Activated naive CD8-positive, alpha-beta T cell treated with anti-CD3 and anti-CD28 coated beads, Interleukin-2, amount 50 U/mL, for 24 hours (primary cell): ENCODE data around the gene IGDCC3.

ENCODE experiments used
- ATAC-seq: fragments of 150-1000 bp; cut with Tn5 transposase; one replicate; pipeline ENCODE4 v1.10.0; 2021
- DNase-seq: peaks from one replicate; pipeline ENCODE4 v3.0.0; 2021
- H3K27ac Mint-ChIP-seq: one replicate; pipeline ENCODE4 v1.8.0; 2021; ENCODE audit warnings: mild to moderate bottlenecking, mixed read lengths
- H3K27me3 Mint-ChIP-seq: one replicate; pipeline ENCODE4 v1.8.0; 2021; ENCODE audit warnings: mixed read lengths
- H3K36me3 Mint-ChIP-seq: one replicate; pipeline ENCODE4 v1.8.0; 2021; ENCODE audit warnings: low read depth, mixed read lengths
- H3K4me1 Mint-ChIP-seq: one replicate; pipeline ENCODE4 v1.8.0; 2021; ENCODE audit warnings: mixed read lengths
- H3K4me3 Mint-ChIP-seq: one replicate; pipeline ENCODE4 v1.8.0; 2021; ENCODE audit warnings: mild to moderate bottlenecking, moderate library complexity, mixed read lengths
- H3K9me3 Mint-ChIP-seq: one replicate; pipeline ENCODE4 v1.8.0; 2021; ENCODE audit warnings: mixed read lengths

IGDCC3 gene

GRCh38 chr15:65377976-65378366, at the start of gene IGDCC3:
IGDCC3 (minus strand) TSS chr15:65378002; CDS start chr15:65377788, 214 bp downstream.
- ATAC-seq (no peak), DNase-seq (no peak)
- Mint-ChIP-seq H3K27ac (no peak within 1 kb of the TSS), H3K36me3 (no peaks in the 10 kb centered on the region), H3K4me1 (peaks cover 10% of the 10 kb centered on the region), H3K4me3 (peak within 1 kb of the TSS; percentile 51), H3K9me3 (no peaks in the 10 kb centered on the region), H3K27me3 (peaks cover 61% of the 10 kb centered on the region)

- H3K27me3 Mint-ChIP-seq = peaks cover 38% of the 10 kb centered on the region
- ATAC-seq (no peak), DNase-seq (no peak)
- H3K36me3 Mint-ChIP-seq = no peaks in the 10 kb centered on the region
- no peak overlapping the region for H3K4me3 Mint-ChIP-seq
- H3K4me1 Mint-ChIP-seq = peaks cover 15% of the 10 kb centered on the region
- H3K27ac Mint-ChIP-seq = no peak overlapping the region
- H3K9me3 Mint-ChIP-seq = no peaks in the 10 kb centered on the region
Measured at GRCh38 chr15:65426216-65426853, 48.5 kb upstream of the IGDCC3 start.

- Mint-ChIP-seq H3K27ac (no peak overlapping the region), H3K4me3 (no peak overlapping the region)
- ATAC-seq = no peak
Measured at GRCh38 chr15:65424683-65425082, 46.9 kb upstream of the IGDCC3 start.

GRCh38 chr15:65423976-65424679, 46.3 kb upstream of the IGDCC3 start:
- DNase-seq (no peak), ATAC-seq (no peak)
- H3K27ac Mint-ChIP-seq = no peak overlapping the region
- H3K4me3 Mint-ChIP-seq = peak overlapping the region; percentile 10
- H3K36me3 Mint-ChIP-seq = no peaks in the 10 kb centered on the region
- H3K27me3 Mint-ChIP-seq = peaks cover 59% of the 10 kb centered on the region
- peaks cover 15% of the 10 kb centered on the region for H3K4me1 Mint-ChIP-seq
- H3K9me3 Mint-ChIP-seq = no peaks in the 10 kb centered on the region

More at GRCh38 chr15:65424683-65425082, 46.9 kb upstream of the IGDCC3 start:
- no peaks in the 10 kb centered on the region for H3K36me3 Mint-ChIP-seq
- no peak for DNase-seq
- peaks cover 53% of the 10 kb centered on the region for H3K27me3 Mint-ChIP-seq
- H3K4me1 Mint-ChIP-seq = peaks cover 15% of the 10 kb centered on the region
- H3K9me3 Mint-ChIP-seq = no peaks in the 10 kb centered on the region

DNA sequence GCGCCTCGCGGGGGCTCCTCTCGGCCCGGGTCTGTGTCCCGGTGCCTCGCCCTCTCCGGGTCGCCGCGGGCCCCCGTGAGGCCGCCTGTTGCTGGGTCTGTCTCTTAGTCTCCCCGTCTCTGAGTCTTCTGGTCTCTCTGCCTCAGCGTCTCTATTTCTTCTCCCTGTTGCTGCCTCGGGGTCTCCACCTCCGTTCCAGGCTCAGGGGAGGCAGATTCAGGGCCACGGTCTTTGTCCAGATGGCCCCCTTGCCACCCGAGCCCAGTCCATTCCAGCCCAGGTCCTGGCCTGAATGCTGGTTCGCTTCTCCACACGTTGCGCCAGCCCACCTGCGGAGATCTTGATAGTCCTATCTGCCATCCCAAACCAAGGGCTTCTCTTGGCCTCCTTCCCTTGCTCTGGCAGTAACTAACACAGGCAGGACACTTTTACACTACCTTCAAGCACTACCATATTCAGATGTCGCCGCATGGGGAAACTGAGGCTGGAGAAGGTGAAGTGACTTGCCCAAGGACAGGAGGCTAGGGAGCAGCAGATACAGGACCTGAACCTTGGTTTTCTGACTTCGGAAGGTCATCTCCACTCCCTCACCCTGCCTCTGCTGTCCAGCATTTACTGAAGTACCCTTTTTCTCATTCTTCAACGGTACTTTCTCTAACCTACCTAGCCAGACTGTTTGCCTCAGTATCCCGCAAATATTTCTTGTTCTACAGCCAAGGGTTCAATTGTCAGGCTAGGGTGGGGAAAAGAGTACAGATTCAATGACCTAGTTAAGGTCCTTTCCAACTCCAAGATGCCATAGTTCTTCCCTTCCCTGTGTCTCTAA, 45.6 kb upstream of the IGDCC3 start:
- peak; percentile 30 for ATAC-seq
- Mint-ChIP-seq H3K4me1 (peaks cover 15% of the 10 kb centered on the region), H3K27ac (no peak overlapping the region)

GRCh38 chr15:65421360-65422215, 43.8 kb upstream of the IGDCC3 start:
- peak; percentile 15 for DNase-seq
- Mint-ChIP-seq H3K27me3 (peaks cover 74% of the 10 kb centered on the region), H3K4me3 (peak overlapping the region; percentile 79), H3K4me1 (peaks cover 15% of the 10 kb centered on the region), H3K9me3 (no peaks in the 10 kb centered on the region), H3K36me3 (no peaks in the 10 kb centered on the region), H3K27ac (no peak overlapping the region)
- ATAC-seq = peak; percentile 17

More for the DNA sequence above, 45.6 kb upstream of the IGDCC3 start:
- peaks cover 66% of the 10 kb centered on the region for H3K27me3 Mint-ChIP-seq
- DNase-seq = no peak
- peak overlapping the region; percentile 58 for H3K4me3 Mint-ChIP-seq
- H3K9me3 Mint-ChIP-seq = no peaks in the 10 kb centered on the region
- no peaks in the 10 kb centered on the region for H3K36me3 Mint-ChIP-seq

- H3K9me3 Mint-ChIP-seq = no peaks in the 10 kb centered on the region
- H3K4me3 Mint-ChIP-seq = no peak overlapping the region
- ATAC-seq = no peak
- H3K27ac Mint-ChIP-seq = no peak overlapping the region
- peaks cover 71% of the 10 kb centered on the region for H3K27me3 Mint-ChIP-seq
- DNase-seq = no peak
- H3K36me3 Mint-ChIP-seq = no peaks in the 10 kb centered on the region
- H3K4me1 Mint-ChIP-seq = peaks cover 15% of the 10 kb centered on the region
Measured at GRCh38 chr15:65420975-65421359, 43.2 kb upstream of the IGDCC3 start.

- H3K27me3 Mint-ChIP-seq = peaks cover 52% of the 10 kb centered on the region
- no peak overlapping the region for H3K4me3 Mint-ChIP-seq
- ATAC-seq (no peak), DNase-seq (no peak)
- no peak overlapping the region for H3K27ac Mint-ChIP-seq
- no peaks in the 10 kb centered on the region for H3K9me3 Mint-ChIP-seq
- peaks cover 12% of the 10 kb centered on the region for H3K4me1 Mint-ChIP-seq
- no peaks in the 10 kb centered on the region for H3K36me3 Mint-ChIP-seq
Measured at GRCh38 chr15:65418596-65418995, 40.8 kb upstream of the IGDCC3 start.

DNA sequence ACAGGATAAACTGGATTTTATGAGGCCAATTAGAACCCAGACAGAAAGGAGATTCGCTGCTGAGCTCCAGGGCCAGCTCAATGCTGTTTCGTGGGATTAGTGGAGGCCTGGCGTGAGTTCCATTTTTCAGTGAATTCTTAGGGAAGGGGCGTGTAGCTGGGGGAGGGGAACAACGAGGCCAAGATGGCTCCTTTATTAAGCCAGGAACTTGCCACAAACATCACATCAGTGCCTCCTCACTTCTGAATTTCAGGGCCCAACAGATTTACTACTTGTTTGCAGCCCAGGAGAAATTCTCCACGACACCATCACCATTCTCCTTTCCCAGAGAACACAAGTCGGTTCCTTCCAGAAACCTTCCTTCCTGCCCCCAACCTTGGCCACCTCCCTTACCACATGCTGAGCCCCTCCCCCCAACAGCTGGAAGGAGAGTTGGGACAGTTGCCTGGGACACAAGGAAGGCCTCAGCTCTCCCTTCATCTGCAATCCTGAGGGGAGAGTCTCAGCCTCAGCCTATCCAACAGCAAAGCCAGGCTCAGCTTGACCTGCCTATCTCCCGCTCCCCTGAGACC, 39.1 kb upstream of the IGDCC3 start:
- H3K27me3 Mint-ChIP-seq = peaks cover 41% of the 10 kb centered on the region
- no peak overlapping the region for H3K4me3 Mint-ChIP-seq
- H3K4me1 Mint-ChIP-seq = peaks cover 4% of the 10 kb centered on the region
- no peak overlapping the region for H3K27ac Mint-ChIP-seq
- no peaks in the 10 kb centered on the region for H3K36me3 Mint-ChIP-seq
- no peaks in the 10 kb centered on the region for H3K9me3 Mint-ChIP-seq
- ATAC-seq (no peak), DNase-seq (no peak)

GRCh38 chr15:65414841-65415621, 37.2 kb upstream of the IGDCC3 start:
- Mint-ChIP-seq H3K36me3 (no peaks in the 10 kb centered on the region), H3K4me3 (no peak overlapping the region), H3K4me1 (no peaks in the 10 kb centered on the region), H3K27me3 (peaks cover 33% of the 10 kb centered on the region), H3K9me3 (no peaks in the 10 kb centered on the region), H3K27ac (no peak overlapping the region)
- no peak for DNase-seq
- no peak for ATAC-seq

GRCh38 chr15:65413760-65414144, 36.0 kb upstream of the IGDCC3 start:
- ATAC-seq (no peak), DNase-seq (no peak)
- peaks cover 25% of the 10 kb centered on the region for H3K27me3 Mint-ChIP-seq
- H3K27ac Mint-ChIP-seq = no peak overlapping the region
- peaks cover 6% of the 10 kb centered on the region for H3K4me1 Mint-ChIP-seq
- H3K36me3 Mint-ChIP-seq = no peaks in the 10 kb centered on the region
- H3K9me3 Mint-ChIP-seq = no peaks in the 10 kb centered on the region
- H3K4me3 Mint-ChIP-seq = no peak overlapping the region

DNA sequence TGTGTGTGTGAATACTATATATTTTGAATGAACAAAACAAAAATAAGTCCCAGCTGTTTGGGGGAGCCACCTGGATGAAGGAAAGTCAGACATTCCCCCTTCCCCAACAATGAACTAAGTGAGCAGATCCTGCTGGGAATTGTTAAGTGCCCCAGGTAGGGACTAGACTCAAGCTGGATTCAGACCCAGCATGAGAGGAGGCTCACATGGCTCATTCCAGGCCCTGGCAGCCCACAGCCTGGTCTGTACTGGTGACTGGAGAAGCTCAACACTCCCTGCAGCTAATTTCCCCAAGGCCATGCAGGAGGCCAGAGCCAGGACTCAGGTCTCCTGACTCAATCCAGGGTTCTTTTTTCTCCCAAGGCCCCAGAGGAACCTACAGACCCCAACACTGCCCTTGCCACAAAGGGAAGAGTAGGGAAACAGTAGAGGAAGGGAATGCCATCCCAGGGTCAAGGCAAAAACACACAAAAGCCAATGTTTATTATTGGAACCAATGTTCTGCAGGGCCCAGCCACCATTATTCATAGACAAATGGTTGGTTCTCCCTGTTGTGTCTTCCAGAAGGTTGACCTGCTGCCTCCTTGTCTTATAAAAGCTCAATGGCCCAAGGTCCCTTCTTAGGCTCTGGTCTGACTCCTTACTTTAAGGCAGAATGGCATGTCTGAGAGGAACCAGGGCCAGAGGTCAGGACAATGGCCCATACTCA, 35.4 kb upstream of the IGDCC3 start:
- H3K27me3 Mint-ChIP-seq = peaks cover 24% of the 10 kb centered on the region
- no peaks in the 10 kb centered on the region for H3K9me3 Mint-ChIP-seq
- H3K27ac Mint-ChIP-seq = no peak overlapping the region
- DNase-seq = no peak
- no peak for ATAC-seq
- H3K36me3 Mint-ChIP-seq = no peaks in the 10 kb centered on the region
- no peak overlapping the region for H3K4me3 Mint-ChIP-seq
- H3K4me1 Mint-ChIP-seq = peaks cover 6% of the 10 kb centered on the region

GRCh38 chr15:65412556-65412955, 34.8 kb upstream of the IGDCC3 start:
- Mint-ChIP-seq H3K27ac (no peak overlapping the region), H3K36me3 (no peaks in the 10 kb centered on the region), H3K4me1 (peaks cover 6% of the 10 kb centered on the region), H3K27me3 (peaks cover 27% of the 10 kb centered on the region), H3K4me3 (no peak overlapping the region), H3K9me3 (no peaks in the 10 kb centered on the region)
- ATAC-seq (no peak), DNase-seq (no peak)
